HG03025 (cell line): Measurements from ENCODE around the gene ELMO1.

Experiments used
- ATAC-seq: cut with Tn5 transposase; IDR thresholded peaks from one replicate; pipeline ENCODE4 v1.9.1; 2021; ENCODE audit warnings: mild to moderate bottlenecking, moderate library complexity; ENCODE audit not compliant: unreplicated experiment, low FRiP score

The ELMO1 gene

DNA sequence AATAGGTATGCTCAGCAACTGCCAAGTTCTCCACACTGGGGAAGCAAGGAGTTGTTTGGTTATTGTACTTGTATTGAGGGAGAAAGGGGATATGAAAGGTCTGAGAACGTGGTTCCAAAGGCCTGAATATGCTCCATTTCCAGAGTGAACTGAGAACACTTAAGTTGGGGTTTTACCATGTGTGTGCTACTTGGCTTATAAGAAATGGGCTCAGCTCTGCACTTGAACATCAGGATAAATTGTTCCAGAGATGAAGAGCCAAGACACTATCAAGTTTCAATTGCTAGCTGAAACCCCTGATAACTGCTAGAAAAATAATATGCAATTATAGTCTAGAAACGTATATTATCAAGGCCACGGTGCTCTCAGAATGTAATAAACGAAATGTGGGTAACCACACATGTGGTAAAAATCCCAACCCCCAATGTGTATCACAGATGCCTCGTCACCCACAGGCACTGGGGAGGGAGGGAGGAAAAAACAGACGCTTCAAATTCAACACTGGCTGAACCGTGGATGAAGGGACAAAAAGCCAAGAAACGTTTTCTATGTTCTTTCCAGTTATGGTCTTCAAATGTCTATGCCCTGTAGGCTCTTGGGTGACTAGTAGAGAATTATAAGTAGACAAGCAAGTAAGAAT is 16.3 kb downstream of the ELMO1 start:
- ATAC-seq = no peak

- no peak for ATAC-seq
Observed at GRCh38 chr7:37431413-37431812, 17.3 kb downstream of the ELMO1 start.

DNA sequence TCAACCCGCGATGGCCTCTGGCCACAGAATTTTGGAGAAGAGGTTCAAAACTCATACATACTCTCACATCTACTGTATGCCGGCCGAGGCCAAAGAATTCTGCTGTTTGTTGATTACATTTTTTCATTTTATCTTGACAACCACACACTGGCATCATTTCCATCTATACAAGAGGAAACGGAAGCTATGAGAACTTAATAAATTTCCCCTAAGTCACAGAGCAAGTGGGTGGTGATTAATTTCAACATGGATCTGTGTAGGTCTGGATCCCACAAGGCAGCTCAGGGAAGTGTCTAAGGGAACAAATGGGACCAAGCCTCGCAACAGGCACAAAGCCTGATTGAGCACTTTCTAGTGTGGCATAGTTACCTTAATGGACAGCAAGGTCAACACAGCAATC is 18.0 kb downstream of the ELMO1 start:
- no peak for ATAC-seq

DNA sequence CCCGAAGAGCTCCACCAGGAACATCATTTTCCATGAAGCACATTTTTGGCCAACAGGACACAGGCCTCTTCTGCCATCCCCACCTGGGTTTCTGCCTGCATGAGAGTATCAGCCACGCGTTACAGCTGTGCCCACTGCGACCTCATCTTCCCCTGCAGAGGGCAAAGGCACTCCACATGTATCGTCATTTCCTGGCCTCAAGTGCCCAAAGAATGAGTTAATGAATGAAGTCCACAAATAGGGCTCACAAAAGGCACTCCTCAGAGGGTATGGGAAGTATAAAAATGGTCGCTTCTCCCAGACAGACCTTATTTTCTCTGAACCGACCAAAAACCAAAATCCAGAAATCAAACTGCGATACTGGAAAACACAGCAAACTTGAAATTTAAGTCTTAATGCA is 18.5 kb downstream of the ELMO1 start:
- ATAC-seq = no peak

DNA sequence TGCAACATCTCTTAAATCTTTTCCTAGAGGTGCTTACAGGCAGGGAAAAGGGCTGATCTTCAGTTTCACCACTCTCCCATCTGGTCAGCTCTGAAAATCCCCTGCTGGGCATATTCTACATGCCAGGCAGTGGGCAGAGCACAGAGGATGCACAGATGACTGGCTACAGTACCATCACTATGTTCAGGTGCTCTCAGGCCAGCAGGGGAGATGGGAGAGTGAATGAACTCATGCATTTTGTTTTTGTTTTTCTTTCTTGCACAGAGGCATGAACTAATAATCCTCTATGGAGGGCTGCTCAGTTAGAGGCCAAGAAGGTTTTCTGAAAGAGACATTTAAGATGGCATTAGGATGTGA is 19.3 kb downstream of the ELMO1 start:
- no peak for ATAC-seq

- ATAC-seq = no peak
Observed at GRCh38 chr7:37428681-37429434, 19.8 kb downstream of the ELMO1 start.

DNA sequence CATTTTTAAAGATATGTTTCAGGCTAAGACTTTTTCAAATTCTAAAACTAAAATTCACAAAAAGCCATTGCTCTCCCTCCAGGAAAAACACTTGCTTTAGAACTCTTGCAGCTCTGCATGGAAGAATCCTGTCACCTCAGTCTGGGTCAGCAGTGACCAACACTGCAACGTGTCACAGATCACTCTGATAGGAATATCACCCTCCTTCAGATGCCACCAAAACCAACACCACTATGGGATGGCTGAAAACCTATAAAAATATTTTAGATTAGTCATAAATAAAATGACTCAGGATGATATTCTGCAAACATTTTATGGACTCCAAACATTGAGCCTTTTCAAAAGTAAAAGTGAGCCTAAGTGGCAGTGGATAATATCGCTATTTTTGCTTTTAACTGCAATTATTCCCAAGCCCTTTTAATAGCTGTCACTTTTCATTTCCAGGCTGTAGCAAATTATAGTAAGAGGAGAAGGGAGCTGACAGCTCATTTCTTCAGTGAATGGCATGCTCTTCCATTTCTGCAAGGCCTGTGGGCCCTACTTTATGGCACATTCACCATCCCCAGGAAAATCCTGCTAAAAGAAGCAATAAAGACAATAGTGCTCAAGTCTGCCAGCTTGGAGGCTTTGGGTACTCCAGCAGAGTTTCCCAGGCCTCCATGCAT is 21.3 kb downstream of the ELMO1 start:
- no peak for ATAC-seq

GRCh38 chr7:37425498-37425897 is 23.2 kb downstream of the ELMO1 start:
- ATAC-seq = no peak

DNA sequence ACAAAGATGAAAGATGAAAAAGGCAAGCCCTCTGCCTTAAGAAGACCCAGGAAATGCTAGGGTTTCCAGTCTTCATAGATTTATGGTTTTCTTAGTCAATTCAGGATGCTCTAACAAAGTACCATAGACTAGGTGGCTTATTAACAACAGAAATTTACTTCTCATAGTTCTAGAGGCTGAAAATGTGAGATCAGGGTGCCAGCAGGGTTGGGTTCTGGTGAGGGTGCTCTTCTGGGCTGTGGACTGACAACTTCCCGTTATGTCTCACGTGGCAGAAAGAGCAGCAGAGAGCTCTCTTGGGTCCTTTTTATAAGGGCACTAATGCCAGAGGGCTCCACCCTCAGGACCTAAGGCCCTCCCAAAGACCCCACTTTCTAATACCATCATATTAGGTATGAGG is 23.7 kb downstream of the ELMO1 start:
- no peak for ATAC-seq

- ATAC-seq = no peak
Observed at GRCh38 chr7:37424521-37424920, 24.1 kb downstream of the ELMO1 start.

- no peak for ATAC-seq
Observed at GRCh38 chr7:37421861-37422500, 26.7 kb downstream of the ELMO1 start.

DNA sequence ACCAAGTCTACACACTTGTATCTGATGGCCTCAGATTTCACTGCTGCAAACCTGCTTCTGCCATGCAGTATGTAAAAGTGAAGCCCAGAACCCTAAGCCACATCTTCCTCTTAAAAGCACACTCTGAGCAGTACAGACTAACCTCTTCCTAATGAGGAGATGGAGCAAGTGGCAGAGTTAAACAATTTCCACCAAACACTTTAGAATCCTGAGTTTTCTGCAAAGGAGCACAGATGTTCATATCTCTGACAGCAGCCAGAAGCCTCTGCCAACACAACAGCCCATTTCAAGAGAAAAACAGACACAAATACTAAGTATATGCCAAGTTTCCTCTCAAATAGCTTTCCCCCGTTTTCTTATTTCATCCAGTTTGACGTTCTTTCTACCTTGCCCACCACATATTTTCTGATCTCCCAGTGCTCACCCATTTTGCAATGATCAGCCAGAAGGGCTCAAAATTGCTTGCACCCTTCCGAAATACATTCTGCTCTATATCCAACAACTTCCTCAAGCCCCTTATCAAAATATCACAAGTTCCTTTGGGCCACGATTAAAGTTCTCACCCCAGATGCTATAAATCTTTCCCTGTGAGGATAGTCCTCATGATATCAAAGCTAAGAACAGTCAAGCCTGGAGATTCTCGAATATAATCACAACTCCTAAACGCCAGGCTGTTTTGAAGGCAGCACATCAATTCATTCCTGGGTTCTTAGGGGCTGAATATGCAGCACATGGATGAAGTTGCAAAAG is 27.5 kb downstream of the ELMO1 start:
- ATAC-seq = no peak

DNA sequence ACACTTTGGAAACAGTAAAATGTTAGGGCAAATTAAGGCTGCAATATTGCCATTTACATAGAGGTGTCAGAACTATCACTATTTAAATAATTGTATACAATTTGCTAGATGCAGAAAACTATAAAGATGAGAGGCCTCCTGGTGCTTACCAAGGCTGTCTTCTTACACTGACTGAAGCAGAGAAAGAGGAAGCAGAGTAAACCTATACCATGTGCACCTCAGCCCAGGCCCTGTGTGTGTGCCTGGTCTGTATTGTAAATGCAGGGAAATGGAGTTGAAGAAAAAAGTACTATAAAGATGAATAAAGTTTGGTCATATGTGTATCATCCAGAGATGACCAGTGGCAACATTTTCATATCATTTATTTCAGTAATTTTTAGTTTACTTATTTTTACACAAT is 29.2 kb downstream of the ELMO1 start:
- no peak for ATAC-seq

- ATAC-seq = no peak
Observed at GRCh38 chr7:37418381-37418780, 30.3 kb downstream of the ELMO1 start.

GRCh38 chr7:37417107-37417474 is 31.6 kb downstream of the ELMO1 start:
- no peak for ATAC-seq

DNA sequence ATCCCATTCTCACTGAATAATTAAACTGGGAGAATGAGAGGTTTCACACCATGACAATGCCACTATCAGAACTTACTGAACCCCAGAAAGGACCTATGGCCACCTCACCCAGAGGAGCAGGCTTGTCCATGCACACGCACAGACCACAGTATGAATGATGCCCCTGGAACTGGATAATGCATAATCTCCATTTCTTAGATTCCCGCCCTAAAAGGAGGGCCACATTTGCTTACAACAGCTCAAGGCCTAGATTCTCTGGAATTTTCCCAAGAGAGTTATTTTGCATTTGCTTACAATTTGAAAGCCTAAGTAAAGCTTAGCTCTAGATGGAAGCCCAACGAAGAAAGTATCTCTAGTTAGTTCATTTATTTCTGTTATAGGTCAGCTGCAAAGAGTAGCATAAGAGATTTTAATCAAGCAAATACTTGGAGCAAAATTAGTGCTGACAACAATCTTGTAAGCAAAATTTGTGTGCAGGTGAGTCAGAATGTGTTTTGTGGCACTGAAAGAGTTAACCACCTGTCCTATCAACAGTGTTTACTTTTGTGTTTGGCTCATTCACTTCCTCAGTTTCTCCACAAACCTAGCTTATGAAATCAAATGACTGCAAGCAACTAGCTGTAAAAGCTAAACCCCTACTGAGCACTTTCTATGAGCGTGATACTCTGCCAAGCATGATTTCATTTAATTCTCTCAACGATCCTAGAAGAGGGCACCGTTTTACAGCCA is 32.1 kb downstream of the ELMO1 start:
- no peak for ATAC-seq

DNA sequence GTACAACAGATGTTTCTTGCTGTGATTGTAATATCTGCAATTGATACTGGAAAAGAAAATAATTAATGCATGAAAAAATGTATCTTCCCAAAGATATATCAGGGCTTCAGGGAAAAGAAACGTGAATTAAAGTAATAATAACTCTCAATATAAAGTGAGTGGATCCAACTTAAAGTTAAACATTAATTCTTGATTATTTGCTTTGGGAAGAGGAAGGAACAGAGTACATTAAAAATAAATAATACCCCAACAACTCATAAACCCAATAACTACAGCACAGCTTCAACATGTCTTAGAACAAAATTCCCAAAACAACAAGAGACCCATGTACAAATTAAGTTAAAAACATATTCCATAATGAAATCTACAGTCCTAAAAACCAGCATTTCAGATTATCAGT is 33.0 kb downstream of the ELMO1 start:
- no peak for ATAC-seq

DNA sequence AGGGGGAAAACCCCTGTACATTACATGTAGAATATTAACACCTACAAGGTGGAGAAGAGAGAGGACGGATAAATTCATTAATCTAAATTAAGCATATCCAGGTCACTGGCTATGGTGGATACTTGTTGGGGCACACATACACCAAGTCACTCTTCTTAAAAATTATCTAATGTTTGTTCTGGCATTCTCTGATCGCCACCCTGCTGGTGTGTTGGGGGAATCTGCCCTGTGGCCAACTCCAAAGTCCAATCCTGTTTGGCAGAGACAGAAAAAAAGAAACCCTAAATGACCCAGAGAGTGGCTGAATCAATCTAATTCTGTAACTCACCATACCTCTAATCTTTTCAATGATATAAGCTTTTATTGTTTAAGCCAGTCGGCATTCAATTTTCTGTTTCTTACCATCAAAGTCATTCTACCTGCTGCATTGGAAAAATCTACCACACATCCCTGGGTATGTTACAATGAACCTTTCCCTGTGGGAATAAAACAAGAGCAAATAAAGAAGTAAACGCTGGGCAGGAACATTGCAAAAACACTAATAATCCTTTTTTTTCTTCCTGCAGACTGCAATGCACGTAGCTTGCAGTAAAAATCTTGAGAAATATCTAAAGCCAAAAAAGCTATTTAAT is 34.2 kb downstream of the ELMO1 start:
- no peak for ATAC-seq

DNA sequence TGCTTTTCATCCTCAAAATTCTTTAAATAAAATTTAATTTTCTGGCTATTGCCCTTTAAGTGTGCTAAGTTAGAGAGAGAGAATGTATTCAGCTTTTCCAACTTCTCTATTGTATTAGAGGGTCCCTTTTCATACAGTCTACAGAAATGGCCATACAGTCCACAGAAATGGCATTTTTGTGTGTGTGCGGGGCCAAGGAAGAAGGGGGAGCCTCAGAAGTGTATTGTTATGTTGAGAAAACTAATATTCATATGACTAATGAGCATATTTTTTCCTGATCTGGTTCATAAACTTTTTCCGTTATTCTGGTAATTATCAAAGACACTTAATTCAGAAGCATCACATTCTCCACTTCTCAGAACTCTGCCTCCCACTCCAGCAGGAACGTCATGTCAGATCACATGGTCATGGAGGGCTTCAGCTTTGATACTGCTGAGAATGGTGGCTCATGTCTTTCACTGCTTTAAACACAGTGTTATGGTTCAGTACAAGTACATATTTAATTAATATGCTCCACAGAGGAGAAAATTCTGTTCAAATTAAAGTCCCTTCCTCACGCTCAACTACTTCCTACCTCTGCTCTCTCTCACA is 37.1 kb downstream of the ELMO1 start:
- ATAC-seq = no peak
